ENCODE data around the gene ZNF593.

The ZNF593 gene

GRCh38 chr1:26132128-26132833 lies 37.4 kb upstream of the ZNF593 start:
- Histone ChIP-seq H3K79me2 (ENCODE audit: low read length) (no peaks in the 10 kb centered on the region), H3K4me3 (ENCODE audit: low read length) (no peak overlapping the region), H3K4me2 (ENCODE audit: low read length) (no peak overlapping the region), H3K36me3 (replicated peaks; ENCODE audit: low read depth, low read length) (no peaks in the 10 kb centered on the region), H3K27ac (ENCODE audit: low read length) (no peak overlapping the region), H3K27me3 (ENCODE audit: low read depth, low read length) (no peaks in the 10 kb centered on the region), H3K4me1 (ENCODE audit: low read length) (no peaks in the 10 kb centered on the region), H4K20me1 (ENCODE audit: insufficient read depth, low read length) (no peaks in the 10 kb centered on the region), H3K9me3 (ENCODE audit: insufficient read depth, low read length) (no peaks in the 10 kb centered on the region), H2AFZ (ENCODE audit: low read depth, low read length) (no peak overlapping the region), H3K9ac (ENCODE audit: low read length) (no peak overlapping the region)
- TF ChIP-seq CTCF (IDR thresholded peaks at IDR 0.05; ENCODE audit: low read depth, low read length): no peak
- no peak for TF ChIP-seq EZH2phosphoT487 (IDR thresholded peaks at IDR 0.05; ENCODE audit: low read depth)

- Histone ChIP-seq H3K27ac (ENCODE audit: low read length) (no peak overlapping the region), H3K9ac (ENCODE audit: low read length) (no peak overlapping the region), H4K20me1 (ENCODE audit: insufficient read depth, low read length) (no peaks in the 10 kb centered on the region), H3K4me1 (ENCODE audit: low read length) (no peaks in the 10 kb centered on the region), H3K4me2 (ENCODE audit: low read length) (no peak overlapping the region), H3K36me3 (replicated peaks; ENCODE audit: low read depth, low read length) (no peaks in the 10 kb centered on the region), H3K9me3 (ENCODE audit: insufficient read depth, low read length) (no peaks in the 10 kb centered on the region), H2AFZ (ENCODE audit: low read depth, low read length) (no peak overlapping the region), H3K4me3 (ENCODE audit: low read length) (no peak overlapping the region), H3K27me3 (ENCODE audit: low read depth, low read length) (no peaks in the 10 kb centered on the region), H3K79me2 (ENCODE audit: low read length) (no peaks in the 10 kb centered on the region)
- no peak for TF ChIP-seq EZH2phosphoT487 (IDR thresholded peaks at IDR 0.05; ENCODE audit: low read depth)
- TF ChIP-seq CTCF (IDR thresholded peaks at IDR 0.05; ENCODE audit: low read depth, low read length): no peak
Measured at GRCh38 chr1:26132834-26133167, 36.9 kb upstream of the ZNF593 start.

GRCh38 chr1:26134466-26134865 lies 35.2 kb upstream of the ZNF593 start:
- no peak for TF ChIP-seq CTCF (IDR thresholded peaks at IDR 0.05; ENCODE audit: low read depth, low read length)
- Histone ChIP-seq H3K9ac (ENCODE audit: low read length) (no peak overlapping the region), H3K27me3 (ENCODE audit: low read depth, low read length) (no peaks in the 10 kb centered on the region), H3K9me3 (ENCODE audit: insufficient read depth, low read length) (no peaks in the 10 kb centered on the region), H3K4me2 (ENCODE audit: low read length) (no peak overlapping the region), H3K79me2 (ENCODE audit: low read length) (no peaks in the 10 kb centered on the region), H3K27ac (ENCODE audit: low read length) (no peak overlapping the region), H3K36me3 (replicated peaks; ENCODE audit: low read depth, low read length) (no peaks in the 10 kb centered on the region), H2AFZ (ENCODE audit: low read depth, low read length) (no peak overlapping the region), H3K4me3 (ENCODE audit: low read length) (no peak overlapping the region), H3K4me1 (ENCODE audit: low read length) (no peaks in the 10 kb centered on the region), H4K20me1 (ENCODE audit: insufficient read depth, low read length) (no peaks in the 10 kb centered on the region)

GRCh38 chr1:26138974-26139558 lies 30.6 kb upstream of the ZNF593 start:
- Histone ChIP-seq H3K27me3 (ENCODE audit: low read depth, low read length) (no peaks in the 10 kb centered on the region), H3K79me2 (ENCODE audit: low read length) (no peaks in the 10 kb centered on the region), H3K4me3 (ENCODE audit: low read length) (no peak overlapping the region), H3K27ac (ENCODE audit: low read length) (no peak overlapping the region), H3K4me2 (ENCODE audit: low read length) (no peak overlapping the region), H3K36me3 (replicated peaks; ENCODE audit: low read depth, low read length) (no peaks in the 10 kb centered on the region), H4K20me1 (ENCODE audit: insufficient read depth, low read length) (no peaks in the 10 kb centered on the region), H3K4me1 (ENCODE audit: low read length) (no peaks in the 10 kb centered on the region), H2AFZ (ENCODE audit: low read depth, low read length) (no peak overlapping the region), H3K9ac (ENCODE audit: low read length) (no peak overlapping the region), H3K9me3 (ENCODE audit: insufficient read depth, low read length) (no peaks in the 10 kb centered on the region)
- TF ChIP-seq EZH2phosphoT487 (IDR thresholded peaks at IDR 0.05; ENCODE audit: low read depth) (no peak), CTCF (IDR thresholded peaks at IDR 0.05; ENCODE audit: low read depth, low read length) (no peak)
